Endothelial cell of umbilical vein (primary cell): Measurements from ENCODE around the gene ANGPTL4. TPM values are rescaled to one million over a fixed set of nuclear protein-coding genes. Genes with fewer than 3 reads are reported as not detected.

Experiments used
- BruUV-seq: library from RNA; stranded (reverse); fragments of 400-500 nt; replicated peaks from 2 replicates; lab custom pipeline; 2021; lab: Mats Ljungman, UMichigan
- CTCF ChIA-PET: fragments of 300-600, 350-600 bp; sonication (Branson Sonifier 250); formaldehyde crosslinking; loops from one replicate; lab custom pipeline; 2021; ENCODE audit warnings: antibody characterized with exemption, inconsistent platforms; lab: Charles Lee
- POLR2A ChIA-PET: fragments of 300-600, 350-600 bp; sonication (Branson Sonifier 250); formaldehyde crosslinking; loops from one replicate; lab custom pipeline; 2021; ENCODE audit warnings: antibody characterized with exemption, inconsistent platforms; lab: Charles Lee
- DNase-seq: peaks from one replicate; pipeline ENCODE4 v3.0.0-alpha.2; 2011; ENCODE audit warnings: low read depth, low spot score
- FAIRE-seq: peaks from 2 replicates; lab custom pipeline; 2011; peaks lifted over from hg19 to GRCh38; lab: Jason Lieb, UNC
- H2AFZ ChIP-seq: 2 replicates; pipeline ENCODE4 v1.6.0; 2012; ENCODE audit warnings: low read depth, low read length, control low read depth, inconsistent platforms
- H3K27ac ChIP-seq: 2 replicates; pipeline ENCODE4 v1.5.1; 2011; ENCODE audit warnings: low read depth, mild to moderate bottlenecking, control low read depth, low read length, moderate library complexity; ENCODE audit not compliant: insufficient read depth
- H3K27me3 ChIP-seq, 2 experiments: 2 replicates each; pipeline versions ENCODE4 v1.6.0 to v1.6.1; 2011; ENCODE audit warnings: low read length in 2 of 2, mixed read lengths in 1 of 2; ENCODE audit not compliant: control insufficient read depth in 2 of 2, insufficient read depth in 2 of 2
- H3K36me3 ChIP-seq, 2 experiments: 2 replicates in 1 of 2; 3 replicates in 1 of 2; pipeline ENCODE4 v1.5.1; 2011; ENCODE audit warnings: low read length in 2 of 2, mild to moderate bottlenecking in 1 of 2, moderate library complexity in 1 of 2; ENCODE audit not compliant: control insufficient read depth in 2 of 2, insufficient read depth in 2 of 2; ENCODE audit errors: extremely low read depth in 1 of 2
- H3K4me1 ChIP-seq: 3 replicates; pipeline ENCODE4 v1.5.1; 2011; ENCODE audit warnings: mild to moderate bottlenecking, low read length; ENCODE audit not compliant: control insufficient read depth, insufficient read depth; ENCODE audit errors: extremely low read depth
- H3K4me2 ChIP-seq: 2 replicates; pipeline ENCODE4 v1.6.1; 2011; ENCODE audit warnings: low read length, control low read depth, mixed read lengths; ENCODE audit not compliant: insufficient read depth
- H3K4me3 ChIP-seq, 3 experiments: fragments of 200-600 bp in 1 of 3; sonication (generic), shearing (Covaris generic) in 1 of 3; replicated peaks in 1 of 3; 2 replicates each; pipeline ENCODE4 v1.5.1; 2011 to 2016; ENCODE audit warnings: control low read depth in 3 of 3, low read length in 3 of 3, mild to moderate bottlenecking in 2 of 3, inconsistent platforms in 1 of 3, low read depth in 1 of 3, moderate library complexity in 1 of 3; ENCODE audit not compliant: insufficient read depth in 1 of 3
- H3K79me2 ChIP-seq: 2 replicates; pipeline ENCODE4 v1.6.0; 2012; ENCODE audit warnings: low read length, inconsistent platforms; ENCODE audit not compliant: control insufficient read depth, insufficient read depth
- H3K9ac ChIP-seq: replicated peaks from 2 replicates; pipeline ENCODE3; 2011; ENCODE audit warnings: low read length, control low read depth; ENCODE audit not compliant: insufficient read depth; ENCODE audit errors: extremely low read depth
- H3K9me1 ChIP-seq: replicated peaks from 3 replicates; pipeline ENCODE4 v1.6.0; 2011; ENCODE audit warnings: mild to moderate bottlenecking, low read length; ENCODE audit not compliant: control insufficient read depth, insufficient read depth; ENCODE audit errors: extremely low read depth
- H3K9me3 ChIP-seq: replicated peaks from 2 replicates; pipeline ENCODE4 v1.5.1; 2012; ENCODE audit warnings: low read length, inconsistent platforms; ENCODE audit not compliant: control insufficient read depth, insufficient read depth
- H4K20me1 ChIP-seq: replicated peaks from 2 replicates; pipeline ENCODE3; 2011; ENCODE audit warnings: mild to moderate bottlenecking, low read length; ENCODE audit not compliant: control insufficient read depth, insufficient read depth; ENCODE audit errors: extremely low read depth
- EZH2 ChIP-seq: IDR thresholded peaks from 2 replicates; pipeline ENCODE4 v1.6.1; 2012; ENCODE audit warnings: borderline replicate concordance, low read depth, mild to moderate bottlenecking, moderate library complexity, low read length, inconsistent platforms; ENCODE audit not compliant: severe bottlenecking
- FOS ChIP-seq: IDR thresholded peaks from 2 replicates; pipeline ENCODE4 v1.6.1; 2011; ENCODE audit warnings: mild to moderate bottlenecking, low read length, moderate library complexity, borderline replicate concordance; ENCODE audit not compliant: insufficient read depth
- GATA2 ChIP-seq: IDR thresholded peaks from 2 replicates; pipeline ENCODE4 v1.7.0; 2011; ENCODE audit warnings: low read depth, mild to moderate bottlenecking, moderate library complexity, mixed read lengths, low read length; ENCODE audit not compliant: insufficient read length, insufficient read depth
- JUN ChIP-seq: IDR thresholded peaks from 2 replicates; pipeline ENCODE4 v1.6.1; 2011; ENCODE audit warnings: borderline replicate concordance, low read depth; ENCODE audit not compliant: insufficient read length, insufficient read depth
- MYC ChIP-seq: IDR thresholded peaks from one replicate; pipeline ENCODE4 v1.6.1; 2011; ENCODE audit warnings: mild to moderate bottlenecking, low read depth, low read length
- POLR2A ChIP-seq: IDR thresholded peaks from 2 replicates; pipeline ENCODE4 v1.6.1; 2012; ENCODE audit warnings: low read depth, mild to moderate bottlenecking, control low read depth, low read length
- POLR2AphosphoS5 ChIP-seq: IDR thresholded peaks from 2 replicates; pipeline ENCODE4 v1.6.1; 2012; ENCODE audit warnings: low read depth, mild to moderate bottlenecking, control low read depth, low read length, moderate library complexity; ENCODE audit not compliant: insufficient read depth
- dilution Hi-C: fragments of 300-500 bp; cut with MboI; formaldehyde crosslinking; loops from one replicate; pipeline ENCODE4 v1.15.0; 2019; ENCODE audit warnings: low sequenced_read_pairs; ENCODE audit not compliant: extremely low pct_ligation_motif_present
- intact Hi-C: fragments of 100-400 bp; cut with micrococcal nuclease; formaldehyde crosslinking; loops from one replicate; pipeline ENCODE4 v1.10.0; 2022
- polyA plus RNA-seq, 4 experiments: library from polyadenylated mRNA; depleted of rRNA in 3 of 4; stranded (reverse) in 3 of 4; unstranded in 1 of 4; fragments of >200 nt; gene quantifications; 2 replicates each; pipeline versions ENCODE4 v1.2.1 to v1.2.3, GENCODE V29; 2011 to 2012; ENCODE audit warnings: missing spikeins in 1 of 4
- total RNA-seq: library from RNA; stranded (reverse); gene quantifications from 2 replicates; pipeline ENCODE4 v1.2.3, GENCODE V29; 2021
- TF ChIP-seq, protein P1 (sequence below), 2 donors: IDR thresholded peaks; 1 replicate in 1 of 2; 2 replicates in 1 of 2; pipeline ENCODE4 v1.5.1; 2011; ENCODE audit warnings: low read length in 2 of 2, mild to moderate bottlenecking in 2 of 2, moderate library complexity in 2 of 2, control low read depth in 1 of 2, inconsistent platforms in 1 of 2, low read depth in 1 of 2; ENCODE audit not compliant: insufficient read depth in 1 of 2; ENCODE audit errors: extremely low read depth in 1 of 2
- TF ChIP-seq, protein P2 (sequence below): IDR thresholded peaks from 2 replicates; pipeline ENCODE4 v1.6.1; 2011; ENCODE audit not compliant: insufficient read depth, insufficient read length

Gene ANGPTL4
- total and polyA plus RNA-seq, 2 donors (not counting 3 experiments of a cell fraction or from before 2014, with no cell fraction given), result 3.9 to 14.1 TPM

DNA sequence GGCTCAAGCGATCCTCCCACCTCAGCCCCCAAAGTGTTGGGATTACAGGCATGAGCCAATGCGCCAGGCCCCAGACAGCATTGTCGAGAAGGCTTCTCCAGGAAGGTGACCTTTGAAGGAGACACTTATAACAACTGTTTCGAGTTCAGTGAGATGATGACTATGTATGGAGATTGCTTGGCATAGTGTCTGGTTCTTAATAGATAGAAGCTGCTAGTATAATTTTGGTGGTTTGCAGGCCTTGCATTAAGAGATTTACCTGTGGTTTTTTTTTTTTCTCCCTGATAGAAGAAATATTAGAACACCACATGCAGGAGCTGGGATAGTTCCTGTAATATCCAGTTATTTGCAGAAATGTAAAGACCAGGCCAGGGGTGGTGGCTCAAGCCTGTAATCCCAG is 52.8 kb downstream of the ANGPTL4 start:
- CTCF ChIA-PET, result interaction anchor here (1.8 to 1.9 kb wide), 2 partner anchors 63 to 69 kb away, joined by 4 to 9 read pairs; no protein-coding TSS in a partner anchor
- no peak for DNase-seq
- Histone ChIP-seq H3K9me1 (no peaks in the 10 kb centered on the region), H3K9ac (no peak overlapping the region), H3K4me2 (no peak overlapping the region), H3K27me3 (no peaks in the 10 kb centered on the region), H4K20me1 (no peaks in the 10 kb centered on the region), H3K4me3 (no peak overlapping the region), H3K36me3 (peaks cover 0 to 4% of the 10 kb centered on the region in 2 experiments), H3K79me2 (no peaks in the 10 kb centered on the region), H3K9me3 (no peaks in the 10 kb centered on the region), H3K27ac (no peak overlapping the region), H3K4me1 (peaks cover 5% of the 10 kb centered on the region), H2AFZ (no peak overlapping the region)
- intact Hi-C loops (no loop called here), dilution Hi-C loops (no loop called here)
- no peak for FAIRE-seq
- TF ChIP-seq POLR2A, result no peak
- POLR2A ChIA-PET, result interaction anchor here (0.8 kb wide), 1 partner anchor 78 kb away, joined by 4 read pairs; no protein-coding TSS in a partner anchor
- BruUV-seq, result no TSS peak

DNA sequence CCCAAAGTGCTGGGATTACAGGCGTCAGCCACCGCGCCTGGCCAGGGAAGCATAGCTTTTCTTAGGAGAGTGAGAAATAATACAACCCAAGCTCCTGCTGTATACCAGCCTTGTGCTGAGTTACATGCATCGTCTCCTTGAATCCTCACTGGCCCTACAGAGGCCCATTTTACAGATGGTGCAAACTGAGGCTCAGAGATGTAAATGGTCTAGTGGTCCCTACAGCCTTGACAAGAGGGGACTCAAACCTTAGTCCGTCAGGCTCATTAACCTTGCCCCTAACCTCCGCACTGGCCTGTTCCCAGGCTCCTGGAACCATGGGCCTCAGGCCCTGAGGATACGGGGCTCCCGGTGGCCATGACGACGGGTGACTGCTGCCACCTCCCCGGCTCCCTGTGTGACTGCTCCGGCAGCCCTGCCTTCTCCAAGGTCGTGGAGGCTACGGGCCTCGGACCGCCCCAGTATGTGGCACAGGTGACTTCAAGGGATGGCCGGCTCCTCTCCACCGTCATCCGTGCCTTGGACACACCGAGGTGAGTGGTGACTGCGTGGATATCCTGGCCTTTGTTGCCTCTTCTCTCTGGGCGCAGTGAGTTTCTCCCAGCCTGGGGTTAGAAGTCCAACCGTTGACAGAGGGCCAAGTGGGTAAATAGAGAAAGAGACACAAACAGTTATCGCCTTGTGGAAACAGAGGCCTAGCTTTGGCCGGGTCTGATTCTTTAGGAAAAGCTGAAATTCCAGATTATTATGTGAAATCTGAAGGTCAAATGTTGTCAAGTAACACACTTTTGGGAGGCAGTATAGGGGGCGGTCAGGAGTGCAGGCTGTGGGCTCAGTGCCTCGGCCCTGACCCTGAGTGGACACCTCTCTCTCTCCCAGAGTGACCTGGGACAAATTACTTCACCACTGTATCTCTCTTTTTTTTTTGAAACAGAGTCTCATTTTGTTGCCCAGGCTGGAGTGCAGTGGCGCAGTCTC is 57.8 kb downstream of the ANGPTL4 start:
- POLR2A ChIA-PET, result interaction anchor here (0.6 kb wide), 1 partner anchor 13 kb away, joined by 3 read pairs; no protein-coding TSS in a partner anchor
- FAIRE-seq (no peak), DNase-seq (no peak)
- TF ChIP-seq JUN, result no peak
- TF ChIP-seq EZH2, result no peak
- no peak for TF ChIP-seq MYC
- TF ChIP-seq POLR2AphosphoS5, result no peak
- TF ChIP-seq GATA2, result no peak
- no peak for TF ChIP-seq FOS
- TF ChIP-seq, protein P1, sequence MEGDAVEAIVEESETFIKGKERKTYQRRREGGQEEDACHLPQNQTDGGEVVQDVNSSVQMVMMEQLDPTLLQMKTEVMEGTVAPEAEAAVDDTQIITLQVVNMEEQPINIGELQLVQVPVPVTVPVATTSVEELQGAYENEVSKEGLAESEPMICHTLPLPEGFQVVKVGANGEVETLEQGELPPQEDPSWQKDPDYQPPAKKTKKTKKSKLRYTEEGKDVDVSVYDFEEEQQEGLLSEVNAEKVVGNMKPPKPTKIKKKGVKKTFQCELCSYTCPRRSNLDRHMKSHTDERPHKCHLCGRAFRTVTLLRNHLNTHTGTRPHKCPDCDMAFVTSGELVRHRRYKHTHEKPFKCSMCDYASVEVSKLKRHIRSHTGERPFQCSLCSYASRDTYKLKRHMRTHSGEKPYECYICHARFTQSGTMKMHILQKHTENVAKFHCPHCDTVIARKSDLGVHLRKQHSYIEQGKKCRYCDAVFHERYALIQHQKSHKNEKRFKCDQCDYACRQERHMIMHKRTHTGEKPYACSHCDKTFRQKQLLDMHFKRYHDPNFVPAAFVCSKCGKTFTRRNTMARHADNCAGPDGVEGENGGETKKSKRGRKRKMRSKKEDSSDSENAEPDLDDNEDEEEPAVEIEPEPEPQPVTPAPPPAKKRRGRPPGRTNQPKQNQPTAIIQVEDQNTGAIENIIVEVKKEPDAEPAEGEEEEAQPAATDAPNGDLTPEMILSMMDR (IDR thresholded peaks at IDR 0.05; ENCODE audit: extremely low read depth in 1 of 2, insufficient read depth in 1 of 2, low read depth in 1 of 2, low read length in 2 of 2), result no peak
- TF ChIP-seq, protein P2, sequence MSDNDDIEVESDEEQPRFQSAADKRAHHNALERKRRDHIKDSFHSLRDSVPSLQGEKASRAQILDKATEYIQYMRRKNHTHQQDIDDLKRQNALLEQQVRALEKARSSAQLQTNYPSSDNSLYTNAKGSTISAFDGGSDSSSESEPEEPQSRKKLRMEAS, result no peak
- no peak for TF ChIP-seq POLR2A
- dilution Hi-C loops, result no loop called here
- intact Hi-C loops, result no loop called here
- H3K9ac ChIP-seq, result no peak overlapping the region
- no TSS peak for BruUV-seq
- H3K4me2 ChIP-seq, result no peak overlapping the region
- H3K4me3 ChIP-seq, result no peak overlapping the region
- no peak overlapping the region for H2AFZ ChIP-seq
- H3K4me1 ChIP-seq, result peaks cover 13% of the 10 kb centered on the region
- H4K20me1 ChIP-seq, result no peaks in the 10 kb centered on the region
- H3K36me3 ChIP-seq, result peaks cover 0 to 14% of the 10 kb centered on the region in 2 experiments
- H3K9me1 ChIP-seq, result no peaks in the 10 kb centered on the region
- H3K79me2 ChIP-seq, result no peaks in the 10 kb centered on the region
- H3K9me3 ChIP-seq, result no peaks in the 10 kb centered on the region
- CTCF ChIA-PET, result interaction anchor here (0.7 to 2.9 kb wide), 2 partner anchors 9 to 84 kb away, joined by 3 to 48 read pairs; partner anchors contain the start of gene MARCHF2
- no peak overlapping the region for H3K27ac ChIP-seq
- no peaks in the 10 kb centered on the region for H3K27me3 ChIP-seq
